A673 (cell line): ENCODE measurements around the gene HS3ST3B1.

Experiments used
- EZH2 ChIP-seq: fragments of 200-600 bp; sonication (generic); IDR thresholded peaks from 2 replicates; pipeline ENCODE4 v1.6.1; 2017; ENCODE audit warnings: borderline replicate concordance, low read depth, mild to moderate bottlenecking, mixed read lengths, antibody characterized with exemption, low read length; ENCODE audit not compliant: poor library complexity, severe bottlenecking
- TF ChIP-seq, protein P1 (sequence below): fragments of 300-800, 200-600 bp; sonication (generic); conservative IDR thresholded peaks from 2 replicates; pipeline ENCODE4 v1.5.1; 2017; ENCODE audit warnings: low read depth, mild to moderate bottlenecking, antibody characterized with exemption, low read length, moderate library complexity, mixed read lengths

DNA sequence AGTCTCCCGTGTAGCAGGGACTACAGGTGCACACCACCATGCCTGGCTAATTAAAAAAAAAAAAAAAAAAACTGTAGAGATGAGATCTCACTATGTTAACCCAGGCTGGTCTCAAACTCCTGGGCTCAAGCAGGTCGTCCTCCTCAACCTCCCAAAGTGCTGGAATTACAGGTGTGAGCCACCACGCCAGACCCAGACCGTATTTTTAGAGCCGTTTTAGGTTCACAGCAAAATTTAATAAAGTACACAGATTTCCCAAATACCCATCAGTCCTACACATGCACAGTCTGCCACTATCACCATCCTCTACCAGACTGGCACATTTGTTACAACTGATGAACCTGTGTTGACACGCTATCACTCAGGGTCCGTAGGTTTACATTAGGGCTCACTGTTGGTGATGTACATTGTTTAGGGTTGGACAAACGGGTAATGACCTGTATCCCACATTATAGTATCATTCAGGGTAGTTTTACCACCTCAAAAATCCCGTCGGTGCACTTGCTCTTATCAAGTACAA is 10.4 kb downstream of the HS3ST3B1 start:
- TF ChIP-seq, protein P1, sequence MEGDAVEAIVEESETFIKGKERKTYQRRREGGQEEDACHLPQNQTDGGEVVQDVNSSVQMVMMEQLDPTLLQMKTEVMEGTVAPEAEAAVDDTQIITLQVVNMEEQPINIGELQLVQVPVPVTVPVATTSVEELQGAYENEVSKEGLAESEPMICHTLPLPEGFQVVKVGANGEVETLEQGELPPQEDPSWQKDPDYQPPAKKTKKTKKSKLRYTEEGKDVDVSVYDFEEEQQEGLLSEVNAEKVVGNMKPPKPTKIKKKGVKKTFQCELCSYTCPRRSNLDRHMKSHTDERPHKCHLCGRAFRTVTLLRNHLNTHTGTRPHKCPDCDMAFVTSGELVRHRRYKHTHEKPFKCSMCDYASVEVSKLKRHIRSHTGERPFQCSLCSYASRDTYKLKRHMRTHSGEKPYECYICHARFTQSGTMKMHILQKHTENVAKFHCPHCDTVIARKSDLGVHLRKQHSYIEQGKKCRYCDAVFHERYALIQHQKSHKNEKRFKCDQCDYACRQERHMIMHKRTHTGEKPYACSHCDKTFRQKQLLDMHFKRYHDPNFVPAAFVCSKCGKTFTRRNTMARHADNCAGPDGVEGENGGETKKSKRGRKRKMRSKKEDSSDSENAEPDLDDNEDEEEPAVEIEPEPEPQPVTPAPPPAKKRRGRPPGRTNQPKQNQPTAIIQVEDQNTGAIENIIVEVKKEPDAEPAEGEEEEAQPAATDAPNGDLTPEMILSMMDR: no peak
- TF ChIP-seq EZH2: no peak
